OCI-LY1 (cell line): ENCODE data around the gene MPZL1.

ENCODE experiments used
- H2AFZ ChIP-seq: fragments of 200-600 bp; sonication (generic), shearing (Covaris generic); 2 replicates; pipeline ENCODE4 v1.6.0; 2014; ENCODE audit warnings: antibody characterized with exemption, mild to moderate bottlenecking, low read length
- H3F3A ChIP-seq: fragments of 200-600 bp; sonication (generic), shearing (Covaris generic); 2 replicates; pipeline ENCODE4 v1.6.0; 2014; ENCODE audit warnings: mild to moderate bottlenecking, antibody characterized with exemption, low read length, moderate library complexity; ENCODE audit not compliant: insufficient read depth
- H3K27ac ChIP-seq: fragments of 200-600 bp; sonication (generic); 2 replicates; pipeline ENCODE4 v1.5.1; 2014; ENCODE audit warnings: low read length, mixed run types, mild to moderate bottlenecking, low read depth; ENCODE audit not compliant: poor library complexity, severe bottlenecking
- H3K27me3 ChIP-seq: fragments of 200-600 bp; sonication (generic); 2 replicates; pipeline ENCODE4 v1.6.0; 2014; ENCODE audit warnings: antibody characterized with exemption, mild to moderate bottlenecking, low read length, moderate library complexity; ENCODE audit not compliant: insufficient read depth
- H3K36me3 ChIP-seq: fragments of 200-600 bp; sonication (generic); 2 replicates; pipeline ENCODE4 v1.6.1; 2014; ENCODE audit warnings: mild to moderate bottlenecking, antibody characterized with exemption, low read length, moderate library complexity, mixed read lengths; ENCODE audit not compliant: insufficient read depth
- H3K4me1 ChIP-seq: fragments of 200-600 bp; sonication (generic); 2 replicates; pipeline ENCODE4 v1.5.1; 2014; ENCODE audit warnings: mild to moderate bottlenecking, low read length, moderate library complexity; ENCODE audit not compliant: insufficient read depth, severe bottlenecking
- H3K4me2 ChIP-seq: fragments of 200-600 bp; sonication (generic), shearing (Covaris generic); 2 replicates; pipeline ENCODE4 v1.6.1; 2014; ENCODE audit warnings: low read length
- H3K4me3 ChIP-seq: fragments of 200-600 bp; sonication (generic); 2 replicates; pipeline ENCODE4 v1.5.1; 2014; ENCODE audit warnings: low read length, low read depth, mild to moderate bottlenecking, mixed read lengths; ENCODE audit not compliant: poor library complexity, severe bottlenecking
- H3K79me2 ChIP-seq: fragments of 200-600 bp; shearing (Covaris generic); 2 replicates; pipeline ENCODE4 v1.6.1; 2016; ENCODE audit warnings: mixed run types, low read length, mixed read lengths; ENCODE audit not compliant: insufficient read depth
- H3K9ac ChIP-seq: fragments of 200-600 bp; sonication (generic), shearing (Covaris generic); 2 replicates; pipeline ENCODE4 v1.6.1; 2014; ENCODE audit warnings: mild to moderate bottlenecking, low read length, mixed read lengths
- H3K9me2 ChIP-seq: fragments of 200-600 bp; sonication (generic), shearing (Covaris generic); 2 replicates; pipeline ENCODE4 v1.6.1; 2014; ENCODE audit warnings: low read depth, mild to moderate bottlenecking, low read length, mixed read lengths
- H3K9me3 ChIP-seq: fragments of 200-600 bp; shearing (Covaris generic); 2 replicates; pipeline ENCODE4 v1.6.1; 2014; ENCODE audit warnings: low read length, mixed read lengths
- H4K20me1 ChIP-seq: fragments of 200-600 bp; sonication (generic), shearing (Covaris generic); 2 replicates; pipeline ENCODE4 v1.6.0; 2016; ENCODE audit warnings: mild to moderate bottlenecking, low read length; ENCODE audit not compliant: insufficient read depth
- EZH2 ChIP-seq: fragments of 200-600 bp; sonication (generic), shearing (Covaris generic); IDR thresholded peaks from 2 replicates; pipeline ENCODE4 v1.8.0; 2017; ENCODE audit warnings: borderline replicate concordance, mixed run types, mild to moderate bottlenecking, antibody characterized with exemption, low read length, moderate library complexity, mixed read lengths
- TF ChIP-seq, protein P1 (sequence below): fragments of 200-600 bp; sonication (generic), shearing (Covaris generic); IDR thresholded peaks from 2 replicates; pipeline ENCODE4 v1.5.1; 2017; ENCODE audit warnings: mild to moderate bottlenecking, antibody characterized with exemption, low read length, moderate library complexity, mixed read lengths

The MPZL1 gene

DNA sequence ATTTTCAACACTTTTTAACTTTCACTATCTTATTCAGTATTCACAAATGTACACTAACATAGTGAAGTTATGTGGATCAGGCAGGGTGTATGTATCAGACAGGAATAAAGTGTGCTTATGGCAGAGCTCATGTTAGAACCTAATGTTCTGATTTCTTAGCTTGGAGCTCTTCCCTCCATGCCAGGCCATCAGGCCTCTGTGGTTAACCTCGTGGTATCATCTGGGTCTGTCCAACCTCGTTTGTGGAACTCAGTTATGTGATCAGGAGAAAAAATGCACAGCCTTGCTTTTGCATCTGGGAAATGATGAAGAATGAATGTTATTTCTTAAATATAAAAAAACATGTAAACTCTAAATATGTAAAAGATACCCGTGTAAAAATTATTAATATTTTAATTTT is 86.9 kb downstream of the MPZL1 start:
- Histone ChIP-seq H2AFZ (no peak overlapping the region), H3K4me3 (no peak overlapping the region), H3K27ac (no peak overlapping the region), H3K27me3 (no peaks in the 10 kb centered on the region; the same call in 1 of the 2 replicates), H4K20me1 (no peaks in the 10 kb centered on the region), H3K36me3 (no peaks in the 10 kb centered on the region; the same call in 1 of the 2 replicates), H3K4me1 (peaks cover 12% of the 10 kb centered on the region), H3K9ac (no peak overlapping the region), H3K9me2 (no peaks in the 10 kb centered on the region), H3F3A (no peaks in the 10 kb centered on the region), H3K9me3 (no peaks in the 10 kb centered on the region; the same call in 1 of the 2 replicates), H3K4me2 (no peak overlapping the region), H3K79me2 (no peaks in the 10 kb centered on the region)
- TF ChIP-seq, protein P1, sequence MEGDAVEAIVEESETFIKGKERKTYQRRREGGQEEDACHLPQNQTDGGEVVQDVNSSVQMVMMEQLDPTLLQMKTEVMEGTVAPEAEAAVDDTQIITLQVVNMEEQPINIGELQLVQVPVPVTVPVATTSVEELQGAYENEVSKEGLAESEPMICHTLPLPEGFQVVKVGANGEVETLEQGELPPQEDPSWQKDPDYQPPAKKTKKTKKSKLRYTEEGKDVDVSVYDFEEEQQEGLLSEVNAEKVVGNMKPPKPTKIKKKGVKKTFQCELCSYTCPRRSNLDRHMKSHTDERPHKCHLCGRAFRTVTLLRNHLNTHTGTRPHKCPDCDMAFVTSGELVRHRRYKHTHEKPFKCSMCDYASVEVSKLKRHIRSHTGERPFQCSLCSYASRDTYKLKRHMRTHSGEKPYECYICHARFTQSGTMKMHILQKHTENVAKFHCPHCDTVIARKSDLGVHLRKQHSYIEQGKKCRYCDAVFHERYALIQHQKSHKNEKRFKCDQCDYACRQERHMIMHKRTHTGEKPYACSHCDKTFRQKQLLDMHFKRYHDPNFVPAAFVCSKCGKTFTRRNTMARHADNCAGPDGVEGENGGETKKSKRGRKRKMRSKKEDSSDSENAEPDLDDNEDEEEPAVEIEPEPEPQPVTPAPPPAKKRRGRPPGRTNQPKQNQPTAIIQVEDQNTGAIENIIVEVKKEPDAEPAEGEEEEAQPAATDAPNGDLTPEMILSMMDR: no peak
- no peak for TF ChIP-seq EZH2

DNA sequence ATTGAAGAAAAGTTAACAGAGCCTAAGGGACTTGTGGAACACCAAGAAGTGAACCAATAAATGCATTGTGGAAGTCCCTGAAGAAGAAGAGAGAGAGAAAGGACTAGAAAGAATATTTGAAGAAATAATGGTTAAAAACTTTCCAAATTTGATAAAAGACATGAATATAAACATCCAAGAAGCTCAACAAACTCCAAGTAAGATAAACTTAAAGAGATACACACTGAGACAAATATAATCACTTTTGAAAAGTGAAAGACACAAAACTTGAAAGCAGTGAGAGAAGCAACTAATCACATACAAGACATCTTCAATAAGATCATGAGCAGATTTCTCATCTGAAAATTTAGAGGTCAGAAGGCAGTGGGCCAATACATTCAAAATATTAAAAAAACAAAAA is 91.2 kb downstream of the MPZL1 start:
- no peak overlapping the region for H2AFZ ChIP-seq
- H3K79me2 ChIP-seq: no peaks in the 10 kb centered on the region
- no peaks in the 10 kb centered on the region for H4K20me1 ChIP-seq
- no peak overlapping the region for H3K4me2 ChIP-seq
- no peak for TF ChIP-seq EZH2
- TF ChIP-seq, protein P1: no peak
- H3K9me2 ChIP-seq: no peaks in the 10 kb centered on the region
- no peaks in the 10 kb centered on the region for H3K4me1 ChIP-seq
- no peak overlapping the region for H3K4me3 ChIP-seq
- no peak overlapping the region for H3K9ac ChIP-seq
- H3K9me3 ChIP-seq: peaks cover 9% of the 10 kb centered on the region; the same call in 1 of the 2 replicates
- H3F3A ChIP-seq: no peaks in the 10 kb centered on the region
- H3K36me3 ChIP-seq: no peaks in the 10 kb centered on the region; the same call in 1 of the 2 replicates
- no peaks in the 10 kb centered on the region; the same call in 1 of the 2 replicates for H3K27me3 ChIP-seq
- H3K27ac ChIP-seq: no peak overlapping the region

DNA sequence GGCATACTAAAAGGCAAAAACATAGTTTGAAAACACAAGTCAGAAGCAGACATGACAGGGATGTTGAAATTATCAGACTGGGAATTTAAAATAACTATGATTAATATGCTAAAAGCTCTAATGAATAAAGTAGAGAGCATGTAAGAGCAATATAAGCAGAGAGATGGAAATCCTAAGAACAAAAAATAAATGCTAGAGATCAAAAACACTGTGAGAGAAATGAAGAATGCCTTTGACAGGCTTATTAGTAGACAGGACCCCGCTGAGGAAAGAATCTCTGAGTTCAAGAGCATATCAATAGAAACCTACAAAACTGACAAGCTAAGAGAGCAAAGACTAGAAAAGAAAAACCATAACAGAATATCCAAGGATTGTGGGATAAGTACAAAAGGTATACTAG is 93.9 kb downstream of the MPZL1 start:
- Histone ChIP-seq H3K4me3 (no peak overlapping the region), H3K4me2 (no peak overlapping the region), H3K27me3 (no peaks in the 10 kb centered on the region; the same call in 1 of the 2 replicates), H3K79me2 (no peaks in the 10 kb centered on the region), H3K4me1 (peaks cover 3% of the 10 kb centered on the region), H3F3A (no peaks in the 10 kb centered on the region), H4K20me1 (no peaks in the 10 kb centered on the region), H3K27ac (no peak overlapping the region), H3K9me3 (peaks cover 9% of the 10 kb centered on the region; the same call in 1 of the 2 replicates), H3K36me3 (no peaks in the 10 kb centered on the region; the same call in 1 of the 2 replicates), H3K9ac (no peak overlapping the region), H3K9me2 (no peaks in the 10 kb centered on the region), H2AFZ (no peak overlapping the region)
- TF ChIP-seq EZH2: no peak
- TF ChIP-seq, protein P1: no peak
